Measurements from ENCODE around the gene BNIP5.

The BNIP5 gene

DNA sequence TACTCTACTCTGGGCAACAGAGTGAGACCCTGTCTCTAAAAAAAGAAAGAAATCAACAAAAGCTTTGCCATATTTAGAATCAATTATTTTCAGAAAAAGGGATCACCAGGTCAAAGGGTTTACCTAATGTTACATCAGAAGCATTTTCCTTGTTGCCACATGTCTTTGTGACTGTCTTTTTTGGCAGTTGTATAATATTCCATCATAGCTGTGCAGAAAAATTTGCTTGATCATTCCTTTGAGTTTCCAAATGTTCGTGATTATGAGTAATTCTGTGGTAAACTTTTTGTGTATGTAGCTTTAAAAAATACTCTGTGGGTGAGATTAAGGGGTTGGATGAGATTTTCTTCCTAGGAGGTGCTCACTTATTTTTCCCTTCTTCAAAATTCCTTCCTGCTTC, 40.4 kb downstream of the BNIP5 start:
- no peak for DNase-seq (ENCODE audit: low read depth in 2 of 2)

DNA sequence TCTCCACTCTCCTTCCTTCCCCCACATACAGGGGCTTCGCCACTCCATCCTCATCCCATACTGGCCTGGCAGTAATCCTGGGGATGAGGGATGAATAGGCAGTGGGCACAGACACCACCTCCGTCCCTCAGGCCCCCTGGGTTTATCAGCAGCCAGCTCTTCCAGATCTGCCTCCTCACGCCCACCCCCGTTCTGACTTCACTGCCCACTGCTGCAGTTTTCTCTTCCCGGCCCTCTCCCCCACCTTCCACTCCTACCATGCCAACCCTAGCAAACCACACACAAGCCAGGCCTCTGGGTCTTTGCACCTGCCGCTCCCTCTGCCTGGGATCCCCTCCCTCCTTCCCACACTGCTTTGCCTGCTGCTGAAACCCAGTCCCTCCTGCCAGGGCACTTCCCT, 44.5 kb downstream of the BNIP5 start:
- DNase-seq (ENCODE audit: low read depth in 2 of 2): no peak

DNA sequence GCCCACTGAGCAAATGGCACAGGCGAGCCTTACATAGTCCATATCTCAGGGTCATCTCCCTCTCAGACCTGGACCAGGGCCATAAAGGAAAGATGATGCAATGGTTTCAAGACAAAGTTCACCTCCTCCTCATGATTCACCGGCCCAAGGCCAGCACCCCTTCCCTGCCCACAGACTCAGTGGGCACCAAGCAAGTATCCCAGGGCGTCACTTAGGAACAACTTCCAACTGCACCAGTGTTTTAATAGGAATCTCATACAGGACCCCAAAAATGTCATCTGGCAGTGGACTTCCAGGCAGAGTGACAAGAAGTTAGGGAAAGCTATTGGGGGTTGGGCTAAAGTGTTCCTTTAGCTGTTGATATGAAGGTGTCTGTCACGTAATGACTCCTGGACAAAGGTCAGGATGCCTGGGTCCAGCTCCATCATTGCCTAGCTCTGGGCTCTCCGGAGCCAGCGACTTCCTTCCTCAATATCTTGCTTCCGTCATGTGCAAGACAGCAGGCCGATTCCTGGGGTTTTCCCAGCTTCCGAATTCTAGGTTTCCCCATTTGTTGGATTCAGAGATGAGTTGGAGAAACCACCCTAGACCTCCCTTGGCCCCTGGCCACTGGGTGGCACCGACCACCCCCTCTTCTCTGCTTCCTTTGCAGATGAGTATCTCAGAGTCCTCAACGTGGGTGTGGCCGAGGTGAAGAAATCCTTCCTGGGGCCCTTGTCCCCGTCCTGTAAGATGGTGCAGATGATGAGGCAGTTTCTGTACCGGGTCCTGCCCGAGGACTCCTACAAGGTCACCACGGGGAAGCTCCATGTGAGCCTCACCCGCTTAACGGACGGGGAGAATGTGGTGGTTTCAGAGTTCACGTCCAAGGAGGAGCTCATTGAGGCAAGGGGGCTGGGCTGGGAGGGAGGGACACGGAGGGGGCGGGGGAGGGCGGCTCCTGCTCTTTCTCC, 45.7 kb downstream of the BNIP5 start:
- no peak for DNase-seq (ENCODE audit: low read depth in 2 of 2)

DNA sequence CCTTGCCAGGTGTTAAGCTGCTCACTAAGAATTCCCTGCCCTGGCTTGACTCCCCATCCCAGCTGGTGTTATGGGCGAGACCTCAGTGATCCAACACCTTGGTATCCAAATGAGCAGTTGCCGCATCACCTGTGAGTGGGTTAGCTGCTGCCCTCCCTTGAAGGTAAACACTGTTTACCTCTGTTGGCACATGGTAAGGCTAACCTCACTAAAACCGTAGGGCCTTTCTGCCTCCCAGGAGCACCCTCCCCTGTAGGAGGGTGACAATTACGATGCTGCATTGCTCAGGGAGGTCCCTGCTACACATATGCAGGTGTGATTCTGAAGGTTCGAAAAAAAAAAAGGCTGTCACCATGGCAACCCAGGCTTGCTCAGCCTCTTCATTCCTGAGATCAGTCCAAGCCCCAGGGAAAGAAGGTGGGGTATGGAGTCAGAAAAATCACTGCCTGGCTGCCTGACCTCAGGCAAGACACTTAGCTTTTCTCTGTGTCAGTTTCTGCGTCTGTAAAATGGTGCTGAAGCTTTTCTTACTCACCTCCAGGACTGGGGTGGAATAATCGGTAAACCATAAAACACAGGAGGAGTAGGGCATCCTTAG, 47.3 kb downstream of the BNIP5 start:
- no peak for DNase-seq (ENCODE audit: low read depth in 2 of 2)

DNA sequence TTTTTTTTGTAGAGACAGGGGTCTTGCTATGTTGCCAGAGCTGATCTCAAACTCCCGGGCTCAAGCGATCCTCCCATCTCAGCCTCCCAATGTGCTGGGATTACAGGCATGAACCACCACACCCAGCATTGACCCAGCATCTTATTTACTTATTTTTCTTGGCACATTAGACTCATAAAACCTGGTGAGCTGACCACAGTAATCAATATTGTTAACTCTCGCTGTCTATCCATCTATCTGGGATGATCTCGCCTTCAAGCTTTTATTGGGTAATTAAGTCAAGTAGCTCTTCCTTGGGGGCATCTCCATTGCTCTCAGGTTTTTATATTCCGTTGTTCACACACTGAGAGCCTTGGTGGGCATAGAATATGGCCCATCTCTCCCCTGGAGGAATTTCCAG, 49.8 kb downstream of the BNIP5 start:
- DNase-seq (ENCODE audit: low read depth in 2 of 2): no peak

DNA sequence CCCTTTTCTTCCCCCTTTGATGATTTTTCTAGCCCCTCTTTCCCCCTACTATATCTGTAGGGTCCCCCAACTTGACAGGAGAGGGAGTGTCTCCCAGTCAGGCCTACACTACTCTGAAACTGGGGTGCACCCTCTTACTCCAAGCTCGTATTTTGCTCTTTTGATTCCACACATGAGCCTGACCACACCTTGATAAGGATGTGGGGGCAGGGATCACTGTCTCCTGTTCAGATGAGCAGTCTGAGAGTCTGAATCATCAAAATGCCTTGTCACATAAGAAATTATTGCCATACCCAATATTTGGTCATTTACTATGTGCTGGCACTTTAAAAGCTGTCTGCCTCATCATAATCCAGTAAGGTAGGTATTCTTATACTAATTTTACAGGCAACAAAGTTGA, 50.9 kb downstream of the BNIP5 start:
- no peak for DNase-seq (ENCODE audit: low read depth in 2 of 2)

DNA sequence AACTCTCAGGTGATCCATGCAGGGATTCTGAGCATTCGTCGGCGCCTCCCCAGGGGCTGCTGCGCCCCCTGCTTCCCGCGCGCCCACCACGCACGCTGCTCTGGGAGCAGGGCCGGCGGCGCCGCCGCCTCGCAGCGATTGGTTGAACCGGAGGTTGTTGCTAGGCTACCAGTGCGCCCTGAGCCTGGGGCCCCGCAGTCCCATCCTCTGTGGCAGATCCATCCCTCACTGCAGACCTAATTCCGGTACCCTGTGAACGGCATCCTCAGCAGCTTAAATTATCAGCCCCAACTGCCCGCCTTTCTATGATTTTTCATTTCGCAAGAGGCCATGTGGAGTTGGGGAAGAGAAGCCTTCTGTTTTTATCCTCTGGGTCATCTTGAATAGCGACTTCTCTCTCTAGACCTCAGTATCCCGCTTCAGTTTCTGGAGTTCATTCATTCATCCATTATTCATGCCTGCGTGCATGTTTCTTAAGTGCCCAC, 51.5 kb downstream of the BNIP5 start:
- no peak for DNase-seq (ENCODE audit: low read depth in 2 of 2)

DNA sequence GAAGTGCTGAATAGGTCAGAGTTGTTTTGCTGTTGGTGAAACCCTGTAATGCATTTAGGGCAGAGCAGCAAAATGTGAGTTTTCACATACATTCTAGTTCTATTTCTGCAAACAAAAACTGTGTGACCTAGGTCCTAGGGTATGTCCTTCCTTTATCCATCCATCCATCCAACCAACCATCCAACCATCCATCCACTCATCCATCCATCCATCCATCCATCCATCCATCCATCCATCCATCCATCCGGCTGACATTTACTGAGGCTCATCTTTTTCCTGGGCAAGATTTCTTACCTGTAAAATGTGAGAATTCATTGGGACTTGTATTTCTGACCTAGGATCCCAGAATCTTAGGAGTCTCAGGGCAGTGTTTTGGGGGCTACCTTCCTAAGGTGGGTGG, 52.3 kb downstream of the BNIP5 start:
- DNase-seq (ENCODE audit: low read depth in 2 of 2): no peak

DNA sequence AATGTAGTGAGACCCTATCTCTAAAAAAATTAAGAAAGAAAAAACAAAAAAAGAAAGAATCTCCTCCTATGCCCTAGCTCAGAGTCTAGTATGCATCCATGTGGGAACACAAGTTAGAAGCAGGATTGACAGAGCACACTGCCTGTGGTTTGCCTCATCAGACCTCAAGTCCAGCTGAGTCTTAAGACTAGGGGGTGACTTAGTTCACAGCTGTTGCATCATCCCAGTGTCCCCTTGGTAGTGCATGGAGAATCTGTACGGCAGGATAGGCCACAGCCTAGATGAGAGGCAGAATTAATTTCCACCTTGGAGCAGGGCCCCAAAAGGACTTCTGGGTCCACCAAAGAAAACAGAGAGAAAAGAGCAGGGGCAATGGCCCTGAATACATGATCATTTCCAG, 53.1 kb downstream of the BNIP5 start:
- DNase-seq (ENCODE audit: low read depth in 2 of 2): no peak

DNA sequence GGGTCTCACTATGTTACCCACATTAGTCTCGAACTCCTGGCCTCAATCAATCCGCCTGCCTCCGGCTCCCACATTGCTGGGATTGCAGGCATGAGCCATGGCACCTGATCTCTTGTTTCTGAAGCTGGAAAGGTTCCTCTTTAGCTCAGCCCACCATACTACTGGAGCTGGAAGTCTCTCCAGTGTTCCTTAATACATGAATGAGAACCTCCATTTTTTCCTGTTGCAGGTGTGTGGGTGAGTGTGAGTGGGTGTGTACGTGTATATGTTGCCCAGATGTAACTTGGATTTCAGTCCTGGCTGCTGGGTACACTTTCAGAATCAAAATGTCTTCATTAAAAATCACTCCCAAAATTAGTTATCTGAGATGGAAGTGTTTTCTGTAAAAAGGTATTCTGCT, 55.7 kb downstream of the BNIP5 start:
- no peak for DNase-seq (ENCODE audit: low read depth in 2 of 2)

DNA sequence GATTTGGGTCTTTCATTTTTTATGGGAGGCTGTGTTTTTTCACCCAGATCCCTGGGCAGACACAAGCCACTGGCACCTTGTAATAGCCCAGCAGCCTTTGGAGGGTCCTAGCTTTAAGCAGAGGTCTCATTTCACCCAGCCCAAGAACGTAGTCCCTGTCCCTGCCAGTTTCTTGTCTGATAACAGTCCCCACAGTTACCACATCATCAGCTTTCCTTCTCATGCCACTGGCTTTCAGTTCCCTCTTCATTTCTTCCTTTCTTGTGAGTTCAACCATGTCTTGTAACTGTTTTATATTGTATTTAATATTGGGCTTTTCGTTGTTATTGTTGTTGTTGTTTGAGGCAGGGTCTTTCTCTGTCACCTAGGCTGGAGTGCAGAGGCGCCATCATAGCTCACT, 56.2 kb downstream of the BNIP5 start:
- no peak for DNase-seq (ENCODE audit: low read depth in 2 of 2)

DNA sequence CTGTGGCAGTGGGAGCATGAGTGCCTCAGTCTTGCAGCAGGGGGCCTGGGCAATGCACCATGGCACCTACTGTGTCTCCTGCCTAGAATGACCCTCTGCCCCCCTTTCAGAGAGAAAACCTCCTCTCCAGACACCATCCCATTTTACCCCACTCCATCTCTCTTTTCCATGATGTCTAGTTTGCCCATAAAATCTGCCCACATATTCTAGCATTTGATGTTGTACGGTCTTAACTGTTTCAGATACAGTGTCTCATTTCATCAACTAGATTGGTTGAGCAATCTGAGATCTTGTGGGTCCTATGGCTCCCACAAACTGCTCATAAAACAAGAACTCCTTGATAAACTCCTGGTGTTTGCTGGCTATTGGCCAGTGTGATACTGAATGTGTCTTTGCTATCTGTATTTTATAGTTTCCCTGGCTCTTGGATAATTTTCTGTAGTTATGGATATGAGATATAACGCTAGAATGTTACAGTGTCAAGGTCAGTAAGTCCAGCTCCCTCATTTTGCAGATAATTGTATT, 58.7 kb downstream of the BNIP5 start:
- DNase-seq (ENCODE audit: low read depth in 2 of 2): no peak

DNA sequence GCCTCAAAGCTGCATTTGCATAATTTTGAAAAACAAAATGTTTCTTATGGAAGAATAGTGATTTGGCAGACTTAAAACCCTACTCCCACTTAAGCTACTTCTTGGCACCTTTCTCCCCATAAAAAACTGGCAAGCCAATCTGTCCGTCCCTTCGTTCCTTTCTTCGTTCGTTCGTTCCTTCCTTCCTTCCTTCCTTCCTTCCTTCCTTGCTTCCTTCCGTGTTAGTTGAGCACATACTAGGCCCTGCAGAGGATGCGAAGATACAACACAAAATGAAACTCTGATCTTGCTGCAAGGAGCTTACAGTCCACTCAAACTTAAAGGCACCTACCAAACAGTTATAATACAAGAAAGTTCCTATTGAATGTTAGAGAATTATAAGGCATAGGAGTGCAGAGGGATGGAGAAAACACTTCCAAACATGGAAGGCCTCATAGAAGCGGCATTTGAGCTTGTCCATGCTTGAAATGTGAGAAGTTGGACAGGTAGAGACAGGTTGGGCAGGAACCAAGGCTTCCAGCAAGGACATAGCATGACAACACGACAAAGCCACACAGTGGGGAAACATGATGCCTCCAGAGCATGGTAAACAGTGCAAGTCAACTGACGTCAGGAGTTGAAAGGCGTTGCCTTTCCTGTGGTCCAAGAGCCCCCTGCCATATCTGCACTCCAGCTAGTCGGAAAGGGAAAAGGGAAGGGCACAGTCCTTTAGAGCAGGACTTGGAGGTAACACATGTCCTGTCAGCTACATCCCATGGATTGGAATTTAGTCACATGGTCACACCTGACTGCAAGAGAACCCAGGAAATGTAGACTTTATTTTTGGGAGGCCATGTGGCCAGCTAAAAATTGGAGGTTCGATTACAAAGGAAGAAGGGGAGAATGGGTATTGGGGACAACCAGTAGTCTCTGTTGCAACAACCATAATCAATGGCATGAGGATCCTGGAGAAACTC, 59.8 kb downstream of the BNIP5 start:
- no peak for DNase-seq (ENCODE audit: low read depth in 2 of 2)

DNA sequence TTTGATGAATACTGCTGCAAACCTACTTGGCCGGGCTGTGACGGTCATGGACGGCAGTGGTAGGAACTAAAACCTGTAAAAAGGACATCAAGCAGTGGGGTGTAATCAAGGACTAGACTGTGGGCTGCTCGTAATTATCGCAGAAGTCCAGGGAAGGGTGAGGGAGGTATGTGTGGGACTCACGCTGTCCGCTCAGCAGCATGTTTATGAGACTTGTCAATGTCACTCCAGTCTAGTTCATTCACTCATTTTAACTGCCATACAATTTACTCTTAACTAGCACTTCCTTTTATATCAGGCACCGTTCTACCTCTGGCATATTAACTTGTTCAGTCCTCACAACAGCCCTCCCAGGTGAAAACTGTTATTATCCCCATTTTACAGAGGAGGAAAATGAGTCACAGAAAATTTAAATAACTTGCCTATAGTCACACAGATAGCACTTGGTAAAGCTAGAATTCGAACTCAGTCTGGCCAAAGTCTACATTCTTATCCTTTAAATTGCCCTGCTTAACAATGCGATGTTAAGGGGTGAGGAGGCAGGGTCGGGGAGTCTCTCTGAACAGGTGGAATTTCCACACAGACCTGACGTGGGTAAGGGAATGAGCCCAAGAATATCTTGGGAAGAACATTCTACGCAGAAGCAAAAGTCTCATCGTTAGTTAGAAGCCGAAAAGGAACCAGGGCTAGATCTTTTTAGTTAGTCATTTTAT, 62.7 kb downstream of the BNIP5 start:
- DNase-seq (ENCODE audit: low read depth in 2 of 2): no peak

DNA sequence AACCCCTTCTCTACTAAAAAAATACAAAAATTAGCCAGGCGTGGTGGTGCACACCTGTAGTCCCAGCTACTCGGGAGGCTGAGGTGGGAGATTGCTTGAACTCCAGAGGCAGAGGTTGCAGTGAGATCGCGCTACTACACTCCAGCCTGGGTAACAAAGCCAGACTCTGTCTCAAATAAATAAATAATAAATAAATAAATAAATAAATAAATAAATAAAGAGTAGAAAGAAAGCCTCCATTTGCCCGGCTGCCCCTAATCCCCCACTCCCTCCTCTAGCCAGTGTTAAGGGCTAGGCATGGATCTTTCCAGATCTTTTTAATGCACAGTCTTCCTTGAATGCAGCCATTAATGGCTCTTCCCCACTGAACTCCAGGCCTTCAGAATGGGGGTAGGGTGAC, 63.6 kb downstream of the BNIP5 start:
- DNase-seq (ENCODE audit: low read depth in 2 of 2): no peak

DNA sequence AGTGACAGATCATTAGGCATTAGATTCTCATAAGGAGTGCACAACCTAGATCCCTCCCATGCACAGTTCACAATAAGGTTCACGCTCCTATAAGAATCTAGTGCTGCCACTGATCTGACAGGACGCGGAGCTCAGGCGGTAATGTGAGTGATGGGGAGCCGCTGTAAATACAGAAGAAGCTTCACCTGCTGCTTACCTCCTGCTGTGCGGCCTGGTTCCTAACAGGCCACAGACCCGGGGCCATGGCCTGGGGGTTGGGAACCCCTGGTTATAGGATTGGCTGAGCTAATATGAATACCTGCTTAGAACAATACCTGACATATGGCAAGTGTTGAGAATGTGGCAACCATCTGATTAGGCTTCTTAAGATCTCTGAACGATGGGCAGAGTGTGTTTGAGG, 64.5 kb downstream of the BNIP5 start:
- DNase-seq (ENCODE audit: low read depth in 2 of 2): no peak

DNA sequence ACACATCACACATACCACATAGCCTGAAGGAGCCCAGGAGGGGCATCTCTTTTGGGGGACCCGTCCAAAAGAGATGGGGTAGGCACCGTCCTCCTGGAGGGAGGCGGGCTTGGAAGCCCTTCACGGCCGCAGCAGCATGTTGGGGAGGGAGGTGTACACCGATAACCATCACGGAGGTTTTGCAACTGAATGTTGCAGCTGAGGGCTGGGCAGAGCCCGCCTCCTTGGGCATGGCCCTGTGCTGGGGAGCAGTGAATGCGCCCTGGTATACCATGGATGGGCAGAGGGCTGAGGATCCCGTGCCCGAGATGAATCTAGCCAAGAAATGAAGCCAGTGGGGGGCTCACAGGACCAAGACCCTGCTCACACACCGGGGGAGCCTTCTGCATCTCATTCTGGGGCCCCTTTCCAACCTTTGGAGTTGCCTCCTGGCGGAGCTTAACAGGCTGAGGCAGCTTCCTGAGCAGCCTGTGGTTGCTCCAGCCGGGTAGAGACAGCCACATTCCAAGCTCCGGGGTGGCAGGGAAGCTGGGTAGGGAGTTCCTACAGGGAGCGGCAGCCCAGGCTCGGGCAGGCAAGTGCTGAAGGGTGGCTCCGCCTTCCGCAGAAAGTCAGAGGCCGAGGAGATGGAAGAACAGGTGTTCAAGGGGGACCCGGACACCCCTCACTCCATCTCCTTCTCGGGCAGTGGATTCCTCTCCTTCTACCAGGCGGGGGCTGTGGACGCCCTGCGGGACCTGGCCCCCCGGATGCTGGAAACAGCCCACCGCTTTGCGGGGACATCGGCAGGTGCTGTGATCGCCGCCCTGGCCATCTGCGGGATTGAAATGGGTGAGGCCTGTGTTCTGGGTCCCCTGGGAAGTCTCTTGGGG, 66.6 kb downstream of the BNIP5 start, which contains the start of gene PNPLA1:
Gene PNPLA1, plus strand, starts transcription at position 227 of the 872 bp plus-strand sequence. Its CDS starts 400 bp downstream, at position 627.
- no peak for DNase-seq (ENCODE audit: low read depth in 2 of 2)

DNA sequence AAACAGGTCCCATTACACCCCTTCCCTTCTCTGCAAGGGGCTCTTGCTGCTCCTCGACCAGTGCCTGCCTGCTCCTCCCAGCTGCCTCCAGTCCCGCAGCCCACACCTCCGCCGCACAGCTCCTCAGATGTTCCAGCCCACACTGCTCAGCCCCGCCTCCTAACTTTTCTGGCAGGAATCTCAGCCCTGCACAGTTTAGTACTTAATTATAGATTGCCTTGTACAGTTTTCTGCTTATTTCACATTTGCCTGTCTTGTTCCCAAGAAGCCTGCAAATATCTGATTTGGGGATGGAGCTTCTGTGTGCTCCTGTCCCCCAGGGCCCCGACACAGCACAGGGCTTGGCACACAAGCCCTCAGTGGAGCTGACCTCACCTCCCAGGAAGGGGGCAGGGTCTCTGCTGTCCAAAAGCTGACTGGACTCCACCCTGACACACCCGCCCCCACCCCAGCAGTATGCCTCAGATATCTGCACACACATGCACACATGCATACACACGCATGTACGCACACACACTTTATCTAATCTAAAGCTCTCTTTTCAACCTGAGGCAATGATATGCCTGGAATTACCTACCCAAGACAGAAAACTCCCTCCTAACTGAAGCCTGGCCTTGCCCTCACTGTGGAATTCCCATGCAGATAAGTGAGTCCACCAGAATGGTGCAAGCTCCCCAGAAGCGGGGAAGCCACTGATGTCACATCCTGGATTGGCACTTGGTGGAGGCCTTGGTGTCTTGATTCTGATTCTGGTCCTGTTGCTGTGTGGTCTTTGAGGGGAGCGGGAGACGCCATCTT, 68.0 kb downstream of the BNIP5 start:
- DNase-seq (ENCODE audit: low read depth in 2 of 2): no peak

Data from stimulated activated CD8-positive, alpha-beta memory T cell treated with anti-CD3 and anti-CD28 coated beads, Interleukin-15, amount 100 ng/mL, for 48 hours (primary cell).